ENCODE data around the gene MAD2L2.

Gene MAD2L2

GRCh38 chr1:11651017-11651416 lies 29.9 kb downstream of the MAD2L2 start:
- DNase-seq: no peak

DNA sequence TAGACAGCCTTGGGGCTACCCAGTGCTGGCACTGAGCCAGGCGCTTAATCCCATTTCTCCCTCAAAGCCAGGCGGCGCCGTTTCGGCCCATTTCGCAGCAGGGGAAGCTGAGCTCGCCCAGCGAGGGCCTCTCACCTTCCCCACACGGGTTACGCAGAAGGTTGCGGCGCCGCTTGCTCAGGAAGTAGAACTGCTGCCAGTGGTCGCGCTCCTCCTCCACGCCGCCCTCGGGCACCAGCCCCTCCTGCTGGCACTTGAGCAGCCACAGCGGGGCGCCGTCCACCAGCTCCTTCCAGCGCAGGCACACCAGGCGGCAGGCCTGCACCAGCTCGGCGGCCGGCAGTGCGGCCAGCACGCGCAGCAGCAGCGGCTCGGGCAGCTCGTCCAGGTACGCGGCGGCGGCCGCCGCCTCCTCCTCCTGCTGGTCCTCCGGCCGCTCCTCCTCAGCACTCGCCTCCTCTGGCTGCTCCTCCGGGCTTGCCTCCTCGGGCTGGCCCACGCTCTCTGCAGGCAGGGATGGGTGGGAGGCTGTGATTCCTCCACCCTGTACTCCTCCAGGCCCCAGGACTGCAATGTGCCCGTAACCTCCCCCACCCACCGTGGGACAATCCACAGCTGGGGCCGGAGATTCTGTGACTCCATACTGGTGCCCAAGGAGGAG lies 30.5 kb downstream of the MAD2L2 start:
- peak; percentile 88 for DNase-seq

DNA sequence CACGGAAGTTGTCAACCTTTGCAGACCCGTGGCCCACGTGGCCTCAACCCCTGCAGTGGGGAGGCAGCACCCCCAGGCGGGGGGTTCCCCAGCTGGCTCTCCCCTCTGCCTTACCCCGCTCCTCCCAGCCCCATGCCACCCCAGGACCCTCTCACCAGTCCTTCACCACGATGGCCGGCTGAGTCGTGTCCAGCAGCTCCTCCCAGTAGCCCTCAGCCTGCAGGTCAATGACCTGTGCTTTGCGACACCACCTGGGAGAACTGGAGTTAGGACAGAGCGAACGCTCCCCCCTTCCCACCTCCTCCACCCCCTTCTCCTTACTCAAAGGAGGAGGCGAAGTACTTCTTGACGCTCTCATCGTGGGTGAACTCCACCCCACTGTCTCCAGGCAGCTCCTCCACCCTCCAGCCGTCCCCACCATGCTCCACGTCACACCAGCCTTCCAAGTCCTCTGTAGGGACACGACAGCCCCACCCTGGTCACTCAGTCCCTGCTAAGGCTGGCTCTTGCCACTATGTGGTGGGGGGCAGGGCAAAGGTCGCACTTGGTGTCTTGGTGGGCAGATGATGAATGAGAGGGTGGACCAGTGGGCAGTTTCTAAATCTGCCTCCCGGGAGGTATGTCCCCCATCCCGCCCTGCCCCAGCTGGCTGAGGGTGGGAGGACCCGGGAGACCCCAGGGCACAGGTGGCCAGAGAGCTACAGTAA lies 31.2 kb downstream of the MAD2L2 start:
- DNase-seq: no peak

GRCh38 chr1:11649237-11649623 lies 31.7 kb downstream of the MAD2L2 start:
- DNase-seq: no peak

- DNase-seq: peak; percentile 39
Observed at GRCh38 chr1:11648732-11649158, 32.2 kb downstream of the MAD2L2 start.

GRCh38 chr1:11648039-11648438 lies 32.9 kb downstream of the MAD2L2 start:
- DNase-seq: no peak

DNA sequence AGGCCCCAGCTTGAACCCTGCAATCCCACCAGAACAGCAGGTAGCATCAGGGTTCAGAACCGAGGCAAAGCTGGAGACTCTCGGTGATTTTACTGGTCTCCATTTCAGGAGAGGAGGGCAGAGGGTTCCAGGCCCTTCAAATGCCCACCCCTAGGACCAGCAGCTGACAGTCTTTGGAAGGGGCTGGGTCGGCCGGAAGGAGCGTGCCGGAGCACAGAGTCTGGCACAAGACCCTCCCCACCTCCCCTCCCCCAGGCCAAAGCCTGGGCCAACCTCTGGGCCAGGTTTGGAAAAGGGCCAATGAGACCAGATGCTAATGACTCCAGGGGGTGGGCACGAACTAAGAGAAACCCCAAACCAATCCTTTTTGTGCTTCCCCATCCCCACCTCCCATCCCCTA lies 33.6 kb downstream of the MAD2L2 start:
- no peak for DNase-seq

GRCh38 chr1:11646317-11646716 lies 34.6 kb downstream of the MAD2L2 start:
- no peak for DNase-seq

- DNase-seq: peak; percentile 86
Observed at GRCh38 chr1:11645670-11646265, 35.2 kb downstream of the MAD2L2 start.

DNA sequence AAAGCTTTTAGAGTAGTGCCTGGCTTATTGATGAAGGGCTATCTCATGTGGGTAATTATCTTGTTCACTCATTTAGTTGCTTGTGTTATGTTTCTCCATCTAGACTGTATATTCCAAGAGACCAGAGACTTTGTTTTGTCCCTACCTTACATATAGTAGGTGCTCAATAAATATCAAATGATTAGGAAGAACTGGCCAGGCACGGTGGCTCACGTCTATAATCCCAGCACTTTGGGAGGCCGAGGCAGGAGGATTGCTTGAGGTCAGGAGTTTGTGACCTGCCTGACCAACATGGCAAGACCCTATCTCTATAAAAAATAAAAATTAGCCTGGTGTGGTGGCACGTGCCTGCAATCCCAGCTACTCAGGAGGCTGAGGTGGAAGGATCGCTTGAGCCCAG lies 35.7 kb downstream of the MAD2L2 start:
- DNase-seq: no peak

DNA sequence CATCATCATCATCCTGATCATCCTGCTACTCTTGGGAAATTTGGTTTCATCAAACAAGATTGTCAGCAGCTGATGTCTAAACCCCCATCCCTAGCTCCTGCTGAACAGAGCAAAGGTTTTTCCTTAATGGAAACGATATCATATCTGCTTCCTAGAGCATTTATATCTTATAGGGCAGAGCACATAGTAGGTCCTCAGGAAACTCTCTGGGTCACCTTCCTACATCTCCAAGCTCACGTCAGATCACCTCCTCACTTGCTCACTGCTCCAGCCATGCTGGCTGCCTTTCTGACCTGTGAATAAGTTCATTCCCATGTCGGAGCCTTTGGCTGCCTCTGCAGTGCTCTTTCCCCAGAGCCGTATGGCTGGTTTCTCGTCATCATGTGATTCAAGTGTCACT lies 37.2 kb downstream of the MAD2L2 start:
- no peak for DNase-seq

- peak; percentile 69 for DNase-seq
Observed at GRCh38 chr1:11642418-11643017, 38.4 kb downstream of the MAD2L2 start.

DNA sequence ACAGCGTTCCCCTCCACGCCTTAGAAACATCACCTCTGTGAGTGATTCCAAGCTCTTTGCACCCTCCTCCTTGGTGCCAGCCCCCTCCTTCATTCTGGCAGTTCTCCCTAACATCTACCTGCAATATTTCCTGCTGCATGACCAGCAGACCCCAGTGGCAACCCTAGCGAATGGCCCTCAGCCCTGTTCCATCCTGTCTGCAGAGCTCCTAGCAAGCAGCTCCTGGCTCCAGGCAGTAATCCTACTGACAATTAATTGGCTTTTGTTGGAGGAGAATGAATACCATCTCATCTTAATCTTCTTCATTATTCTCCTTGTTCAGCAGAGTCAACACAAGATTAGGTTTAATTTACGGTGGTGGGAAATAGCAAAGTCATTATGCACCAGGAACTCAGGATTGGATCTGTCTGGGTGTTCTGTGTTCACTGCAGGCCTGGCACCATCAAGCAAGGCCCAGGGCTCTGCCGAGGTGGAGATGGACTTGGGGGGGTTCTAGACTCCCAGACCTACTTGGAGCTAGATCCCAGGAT lies 39.1 kb downstream of the MAD2L2 start:
- no peak for DNase-seq

DNA sequence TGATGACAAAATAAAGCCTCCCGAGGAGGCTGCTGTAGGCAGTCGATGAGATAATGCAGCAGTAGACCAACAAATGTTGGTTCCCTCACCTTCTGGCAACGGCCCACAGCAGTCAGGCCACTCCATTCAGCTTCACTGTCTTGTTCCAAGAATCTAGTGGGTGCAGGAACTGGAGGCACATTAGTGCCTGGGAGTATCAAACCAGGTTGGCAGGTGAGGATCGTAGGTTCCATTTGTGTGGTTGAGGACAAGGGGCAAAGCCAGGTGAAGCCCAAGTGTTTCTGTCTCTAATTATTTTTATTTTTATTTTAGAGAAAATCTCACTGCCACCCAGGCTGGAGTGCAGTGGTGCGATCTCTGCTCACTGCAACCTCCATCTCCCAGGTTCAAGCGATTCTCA lies 40.0 kb downstream of the MAD2L2 start:
- no peak for DNase-seq

DNA sequence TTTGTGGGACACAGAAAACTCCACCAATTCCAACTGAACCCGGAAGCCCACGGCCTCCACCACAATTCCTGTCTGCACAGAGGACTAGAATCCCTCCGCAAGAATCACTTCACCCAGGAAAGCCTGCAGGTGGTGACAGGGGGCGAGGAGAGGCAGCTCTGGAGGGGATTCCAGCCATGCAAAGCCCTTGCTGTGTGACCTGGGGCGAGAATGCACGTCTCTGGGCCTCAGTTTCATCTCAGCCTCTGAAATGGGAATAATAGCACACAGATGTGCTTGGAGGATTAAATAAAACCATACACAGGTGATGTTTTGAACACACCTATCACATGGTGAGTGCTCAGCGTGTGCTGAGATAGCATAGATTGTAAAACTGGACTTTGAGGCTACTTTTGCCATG lies 40.8 kb downstream of the MAD2L2 start:
- no peak for DNase-seq

DNA sequence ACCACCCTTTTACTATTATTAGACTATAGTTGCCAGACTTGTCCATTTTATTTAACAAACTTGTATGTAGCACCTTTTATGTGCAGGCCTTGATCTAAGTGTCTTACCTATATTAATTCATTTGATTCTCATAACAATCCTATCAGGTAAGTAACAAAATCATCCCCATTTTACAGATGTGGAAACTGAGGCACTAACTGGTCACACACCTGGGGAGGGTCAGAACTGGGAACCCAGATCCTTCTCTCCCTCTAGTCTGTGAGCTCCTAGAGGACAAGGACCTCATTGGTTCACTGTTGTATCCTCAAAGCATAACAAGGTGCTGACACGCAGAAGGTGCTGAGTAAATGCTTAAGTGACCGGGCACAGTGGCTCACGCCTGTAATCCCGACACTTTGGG lies 41.6 kb downstream of the MAD2L2 start:
- DNase-seq: no peak

DNA sequence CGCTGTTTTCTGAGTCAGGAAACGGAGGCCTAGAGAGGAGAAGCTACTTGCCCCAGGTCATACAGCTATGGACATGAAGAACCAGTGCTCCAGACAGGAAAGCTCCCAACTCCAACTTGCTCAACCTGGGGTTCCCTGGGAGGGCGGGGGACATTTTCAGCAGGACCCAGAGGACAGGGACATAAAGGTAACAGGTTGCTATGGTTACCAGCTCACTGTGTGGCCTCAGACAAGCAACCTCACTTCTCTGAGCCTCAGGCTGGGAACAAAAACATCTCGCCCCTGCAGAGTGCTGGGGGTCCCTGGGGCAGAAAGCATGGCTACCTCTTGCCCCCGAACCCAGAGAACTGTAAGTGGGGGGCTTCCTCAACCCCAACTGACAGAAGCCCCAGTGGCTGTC lies 42.8 kb downstream of the MAD2L2 start:
- no peak for DNase-seq

DNA sequence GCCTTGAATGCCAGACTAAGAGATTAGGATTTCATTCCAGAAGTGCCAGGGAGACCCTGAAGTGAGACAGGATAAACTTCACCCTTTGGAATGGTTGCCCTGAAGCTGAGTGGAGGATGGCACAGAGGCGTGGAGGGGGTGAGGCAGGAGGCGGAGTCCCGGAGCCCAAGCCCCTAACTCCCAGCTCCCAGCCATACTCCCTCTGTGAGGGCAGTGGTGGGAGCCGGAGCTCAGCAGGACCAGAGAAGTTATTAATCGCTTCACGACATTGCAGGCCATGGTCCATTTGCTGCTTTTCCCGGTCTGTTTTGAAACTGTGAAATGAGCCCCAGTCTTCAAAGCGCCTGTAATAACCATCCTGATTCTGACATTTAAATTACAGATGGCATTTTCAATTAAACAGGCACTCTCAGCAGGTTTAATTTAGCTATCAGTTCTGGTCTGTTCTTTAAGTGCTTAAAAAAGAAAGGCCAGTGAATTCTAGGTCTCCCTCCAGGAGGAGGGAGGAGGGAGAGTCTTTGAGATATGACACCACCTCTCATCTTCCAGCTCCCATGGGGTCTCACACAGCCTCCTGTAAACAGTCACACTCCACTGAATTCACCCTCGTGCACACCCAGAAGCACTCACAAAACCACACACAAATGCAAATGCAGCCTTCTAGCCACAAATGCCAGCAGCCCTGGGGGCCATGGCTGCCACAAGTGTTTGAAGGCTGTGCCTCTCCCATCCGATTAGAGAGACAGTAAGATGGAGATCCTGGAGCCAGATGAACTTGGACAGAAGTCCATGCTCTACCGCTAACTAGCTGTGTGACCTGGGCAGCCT lies 46.4 kb downstream of the MAD2L2 start:
- no peak for DNase-seq

- DNase-seq: no peak
Observed at GRCh38 chr1:11629184-11630016, 51.5 kb downstream of the MAD2L2 start.

GRCh38 chr1:11628767-11629166 lies 52.2 kb downstream of the MAD2L2 start:
- DNase-seq: no peak

DNA sequence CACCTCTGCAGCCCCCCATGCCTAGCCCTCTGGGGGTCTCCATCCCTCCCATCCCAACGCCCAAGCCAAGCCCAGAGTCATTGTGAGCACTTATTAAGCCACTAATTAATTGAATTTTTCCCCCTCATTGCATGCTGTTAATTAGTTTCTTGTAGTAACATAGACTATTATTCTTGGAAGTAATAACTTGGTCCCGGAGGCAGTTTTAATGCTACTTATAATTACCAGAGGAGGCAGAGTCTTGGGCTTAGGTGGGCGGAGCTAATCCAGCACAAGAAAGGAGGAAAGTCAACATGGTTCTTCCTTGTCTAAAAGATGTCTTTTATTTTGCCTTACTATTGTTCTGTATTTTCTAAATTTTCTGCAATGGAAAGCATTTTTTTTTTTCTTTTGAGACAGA lies 54.4 kb downstream of the MAD2L2 start:
- no peak for DNase-seq
